Measurements from ENCODE around the gene DHX30. TPM values are rescaled to one million over a fixed set of nuclear protein-coding genes. Genes with fewer than 3 reads are reported as not detected.

DHX30 gene
- total and polyA plus RNA-seq, 2 of the 4 experiments (the other 2 are of a cell fraction) = 55.6 to 57.2 TPM

GRCh38 chr3:47804577-47804976 lies 1.6 kb downstream of the DHX30 start:
- TF ChIP-seq CHD1 (IDR thresholded peaks at IDR 0.05; ENCODE audit: low read depth, low read length) (no peak), MXI1 (IDR thresholded peaks at IDR 0.05; ENCODE audit: borderline replicate concordance, low read depth, low read length) (no peak), MAFK (IDR thresholded peaks at IDR 0.05; ENCODE audit: low read depth, low read length) (no peak), FOS (IDR thresholded peaks at IDR 0.05; ENCODE audit: low read depth, low read length) (no peak), CTCF (conservative IDR thresholded peaks at IDR 0.05; ENCODE audit: low read depth, low read length) (no peak), NFE2L2 (IDR thresholded peaks at IDR 0.05; ENCODE audit: low read depth, low read length) (no peak), RCOR1 (IDR thresholded peaks at IDR 0.05; ENCODE audit: insufficient replicate concordance, low read length) (no peak), USF2 (IDR thresholded peaks at IDR 0.05; ENCODE audit: low read depth, low read length) (no peak)
- WGBS, 2 experiments (ENCODE audit: extremely low coverage in 2 of 2, insufficient read length in 1 of 2) = no CpG with 5 or more reads among the region's 1 CpG
- H3K36me3 ChIP-seq (ENCODE audit: control insufficient read depth, insufficient read depth, low read length) = peaks cover 4% of the 10 kb centered on the region; the same call in 1 of the 2 replicates
- H3K4ac ChIP-seq (ENCODE audit: low read depth, low read length) = no peak overlapping the region
- no peaks in the 10 kb centered on the region; the same call in 1 of the 2 replicates for H4K20me1 ChIP-seq (ENCODE audit: insufficient read depth, low read length)
- no peak overlapping the region for H3K18ac ChIP-seq (ENCODE audit: low read depth, low read length)
- H2BK15ac ChIP-seq (ENCODE audit: low read depth, low read length) = no peak overlapping the region
- no TSS peak for BruUV-seq (replicated peaks)
- H3K9me3 ChIP-seq (ENCODE audit: control insufficient read depth, insufficient read depth, low read length) = no peaks in the 10 kb centered on the region
- H4K5ac ChIP-seq (ENCODE audit: low read depth, low read length) = no peak overlapping the region
- no peak overlapping the region for H3K14ac ChIP-seq (replicated peaks; ENCODE audit: low read depth, low read length)
- no peak overlapping the region for H3K56ac ChIP-seq (ENCODE audit: extremely low read depth, insufficient read depth, low read length)
- ChIA-PET POLR2A (ENCODE audit: unreplicated experiment) (no interaction called here), CTCF (interaction anchor here (0.6 kb wide), 1 partner anchor 1109 kb away, joined by 4 read pairs; no protein-coding TSS in a partner anchor)
- dilution Hi-C loops (cut with HindIII; ENCODE audit: low sequenced_read_pairs, unreplicated experiment) (no loop called here), intact Hi-C loops (cut with micrococcal nuclease) (no loop called here), in situ Hi-C loops (cut with MboI; ENCODE audit: low sequenced_read_pairs) (no loop called here)
- no peak overlapping the region for H2AK9ac ChIP-seq (replicated peaks; ENCODE audit: low read depth, low read length, poor library complexity)
- DNase-seq (no peak), ATAC-seq (ENCODE audit: low read depth) (no peak)
- no peaks in the 10 kb centered on the region; the same call in 1 of the 2 replicates for H3K4me1 ChIP-seq (ENCODE audit: control insufficient read depth, insufficient read depth, low read length)
- peak overlapping the region; percentile 42; the same call in 1 of the 2 replicates for H3K23ac ChIP-seq (ENCODE audit: low read depth, low read length)
- peaks cover 14 to 32% of the 10 kb centered on the region in 2 experiments for H3K79me1 ChIP-seq (ENCODE audit: low read depth in 1 of 2, low read length in 2 of 2)
- peak overlapping the region in 1 of 2 experiments; percentile 50; a peak in 1 of 4 replicates for H4K8ac ChIP-seq (ENCODE audit: low read depth in 2 of 2, low read length in 2 of 2)
- no peak overlapping the region for H3K4me2 ChIP-seq (ENCODE audit: low read depth, low read length)
- no peak overlapping the region for H2BK20ac ChIP-seq (ENCODE audit: low read depth, low read length)
- no peak overlapping the region for H3K9ac ChIP-seq (ENCODE audit: low read depth, low read length)
- H2BK5ac ChIP-seq (ENCODE audit: low read depth, low read length, poor library complexity, severe bottlenecking) = no peak overlapping the region
- no peak overlapping the region for H2AK5ac ChIP-seq (ENCODE audit: low read depth, low read length)
- H3K9me1 ChIP-seq (ENCODE audit: insufficient read depth, low read length) = peaks cover 4% of the 10 kb centered on the region
- no peak overlapping the region for H2AFZ ChIP-seq (replicated peaks; ENCODE audit: low read length, poor library complexity)
- no peak overlapping the region for H4K91ac ChIP-seq (ENCODE audit: insufficient read depth, low read depth, low read length)
- H3K27ac ChIP-seq (ENCODE audit: insufficient read depth, low read length) = no peak overlapping the region
- no peak overlapping the region for H2BK120ac ChIP-seq (ENCODE audit: low read depth, low read length)
- H3K27me3 ChIP-seq (ENCODE audit: control insufficient read depth, insufficient read depth, low read length) = no peaks in the 10 kb centered on the region
- H3K4me3 ChIP-seq (ENCODE audit: insufficient read depth, low read depth, low read length) = no peak overlapping the region

Measured in IMR-90 (cell line).